SU-DHL-6 (cell line): ENCODE results near the gene FAM120A.

Experiments
- EZH2phosphoT487 ChIP-seq: fragments of 200-600 bp; sonication (generic), shearing (Covaris generic); conservative IDR thresholded peaks from 2 replicates; pipeline ENCODE4 v1.6.1; 2018; ENCODE audit warnings: mild to moderate bottlenecking, antibody characterized with exemption, low read length, moderate library complexity, mixed read lengths
- TF ChIP-seq, protein P1 (sequence below): fragments of 200-600 bp; sonication (generic); IDR thresholded peaks from one replicate; pipeline ENCODE4 v1.5.1; 2017; ENCODE audit warnings: antibody characterized with exemption, mild to moderate bottlenecking, low read length, moderate library complexity; ENCODE audit not compliant: insufficient read depth, poor library complexity, severe bottlenecking

DNA sequence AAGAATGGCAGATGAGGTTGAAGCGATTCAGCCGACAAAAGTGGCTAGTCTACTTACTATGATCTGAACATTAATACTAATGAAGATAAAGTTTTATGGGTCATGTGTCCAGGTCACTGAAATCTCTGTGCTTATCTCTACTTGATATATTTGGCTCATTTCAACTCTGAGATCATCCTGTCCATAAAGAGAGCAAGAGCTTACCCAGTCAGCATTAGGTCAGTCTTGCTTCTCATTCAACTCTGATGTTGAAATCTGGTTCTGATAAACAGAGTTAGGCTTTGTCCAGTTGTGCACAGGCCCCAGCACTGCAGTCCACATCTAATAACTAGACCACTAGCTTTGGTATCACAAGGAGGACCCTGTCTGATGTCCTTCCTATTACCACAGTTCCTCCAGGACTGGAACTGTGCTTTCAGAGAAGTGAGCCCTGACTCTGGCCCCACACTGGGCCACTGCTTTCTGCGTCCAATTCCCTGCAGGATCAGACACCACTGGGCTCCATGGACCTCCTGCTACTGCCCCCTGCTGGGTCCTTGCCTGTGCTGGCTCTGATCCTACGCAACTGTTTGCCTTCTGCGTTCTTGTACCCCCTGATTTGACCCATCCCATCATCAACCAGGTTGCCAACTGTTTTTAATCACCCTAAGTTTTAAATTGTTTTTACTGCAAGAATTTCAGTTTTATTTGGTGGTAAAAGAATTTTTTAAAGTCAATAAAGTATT is 23.7 kb upstream of the FAM120A start:
- TF ChIP-seq, protein P1, sequence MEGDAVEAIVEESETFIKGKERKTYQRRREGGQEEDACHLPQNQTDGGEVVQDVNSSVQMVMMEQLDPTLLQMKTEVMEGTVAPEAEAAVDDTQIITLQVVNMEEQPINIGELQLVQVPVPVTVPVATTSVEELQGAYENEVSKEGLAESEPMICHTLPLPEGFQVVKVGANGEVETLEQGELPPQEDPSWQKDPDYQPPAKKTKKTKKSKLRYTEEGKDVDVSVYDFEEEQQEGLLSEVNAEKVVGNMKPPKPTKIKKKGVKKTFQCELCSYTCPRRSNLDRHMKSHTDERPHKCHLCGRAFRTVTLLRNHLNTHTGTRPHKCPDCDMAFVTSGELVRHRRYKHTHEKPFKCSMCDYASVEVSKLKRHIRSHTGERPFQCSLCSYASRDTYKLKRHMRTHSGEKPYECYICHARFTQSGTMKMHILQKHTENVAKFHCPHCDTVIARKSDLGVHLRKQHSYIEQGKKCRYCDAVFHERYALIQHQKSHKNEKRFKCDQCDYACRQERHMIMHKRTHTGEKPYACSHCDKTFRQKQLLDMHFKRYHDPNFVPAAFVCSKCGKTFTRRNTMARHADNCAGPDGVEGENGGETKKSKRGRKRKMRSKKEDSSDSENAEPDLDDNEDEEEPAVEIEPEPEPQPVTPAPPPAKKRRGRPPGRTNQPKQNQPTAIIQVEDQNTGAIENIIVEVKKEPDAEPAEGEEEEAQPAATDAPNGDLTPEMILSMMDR: no peak
- no peak for TF ChIP-seq EZH2phosphoT487
